ENCODE data around the gene TCP11L1. TPM values are rescaled to one million over a fixed set of nuclear protein-coding genes. Genes with fewer than 3 reads are reported as not detected.

The TCP11L1 gene
- total and polyA plus RNA-seq, 9 of the 15 experiments (the other 6 are each of a cell fraction or from before 2014, with no cell fraction given) = 1.6 to 15.3 (median 5.4) TPM

DNA sequence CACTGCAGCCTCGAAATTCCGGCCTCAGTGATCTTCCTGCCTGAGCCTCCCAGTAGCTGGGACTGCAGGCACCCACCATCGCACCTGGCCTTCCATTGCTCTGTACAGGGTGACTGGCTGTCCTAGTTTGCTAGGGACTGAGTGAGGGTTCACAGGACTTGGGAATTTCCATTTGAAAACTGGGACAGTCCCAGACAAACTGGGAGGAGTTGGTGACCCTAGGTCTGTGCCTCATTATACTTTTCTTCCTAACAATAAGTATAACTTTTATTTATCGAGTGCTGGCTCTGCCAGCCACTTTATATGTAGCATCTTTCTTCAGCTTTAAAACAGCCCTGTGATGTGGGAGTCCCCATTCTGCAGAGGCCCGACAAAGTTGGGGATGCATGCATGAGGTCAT lies 25.5 kb downstream of the TCP11L1 start:
- FAIRE-seq (no peak), ATAC-seq (no peak), DNase-seq (ENCODE audit: extremely low read depth in 1 of 4, low spot score in 3 of 4) (no peak)
- intact Hi-C loops (cut with micrococcal nuclease) (loop anchor here (1.0 to 5.0 kb wide), 4 partner anchors 48 to 256 kb away; no protein-coding TSS in a partner anchor), in situ Hi-C loops (cut with MboI) (loop anchor here (5.0 kb wide), 1 partner anchor 108 kb away; no protein-coding TSS in a partner anchor)
- H4K20me1 ChIP-seq (replicated peaks; ENCODE audit: control insufficient read depth, insufficient read depth, low read length) = no peaks in the 10 kb centered on the region; the same call in 1 of the 2 replicates
- no peak overlapping the region for H2AFZ ChIP-seq (ENCODE audit: low read depth, low read length)
- BruUV-seq (replicated peaks) = no TSS peak
- no peak overlapping the region for H3K4me3 ChIP-seq
- H3K9ac ChIP-seq (ENCODE audit: insufficient read depth in 1 of 2, low read depth in 2 of 2, low read length in 2 of 2) = peak overlapping the region in 1 of 2 experiments; percentile 39; a peak in 1 of 4 replicates
- no peaks in the 10 kb centered on the region for H3K9me3 ChIP-seq (replicated peaks; ENCODE audit: control insufficient read depth, insufficient read depth, low read depth, low read length)
- H3K79me2 ChIP-seq (ENCODE audit: control insufficient read depth, insufficient read depth, low read length) = no peaks in the 10 kb centered on the region
- no peak overlapping the region for H3K27ac ChIP-seq (ENCODE audit: extremely low read depth, low read depth, low read length)
- H3K9me1 ChIP-seq (ENCODE audit: control insufficient read depth, insufficient read depth, low read length) = peaks cover 4% of the 10 kb centered on the region
- no peaks in the 10 kb centered on the region for H3K27me3 ChIP-seq (ENCODE audit: control insufficient read depth in 2 of 2, insufficient read depth in 2 of 2, low read length in 2 of 2)
- WGBS (ENCODE audit: insufficient coverage, low coverage, missing lambda C conversion rate) = 57% methylated on average over 5 of the region's 5 CpGs
- no peaks in the 10 kb centered on the region; a peak in 1 of 5 replicates for H3K4me1 ChIP-seq (replicated peaks in 1 of 2; ENCODE audit: control insufficient read depth in 2 of 2, insufficient read depth in 2 of 2, low read length in 2 of 2)
- POLR2A ChIA-PET = interaction anchor here (0.6 to 1.0 kb wide), 2 partner anchors 140 to 233 kb away, joined by 3 to 5 read pairs; no protein-coding TSS in a partner anchor
- H3K36me3 ChIP-seq (ENCODE audit: control insufficient read depth, insufficient read depth, low read length) = peaks cover 8% of the 10 kb centered on the region; the same call in 1 of the 3 replicates
- CTCF ChIA-PET (ENCODE audit: low intra/inter-chr PET ratio) = interaction anchor here (1.4 to 3.9 kb wide), 2 partner anchors 103 to 256 kb away, joined by 3 to 43 read pairs; no protein-coding TSS in a partner anchor
- no peak overlapping the region for H3K4me2 ChIP-seq (ENCODE audit: insufficient read depth, low read length)
- TF ChIP-seq ARHGAP35 (IDR thresholded peaks at IDR 0.05; ENCODE audit: partially characterized antibody) (no peak), CTBP1 (IDR thresholded peaks at IDR 0.05; ENCODE audit: borderline replicate concordance) (no peak), HNRNPL (IDR thresholded peaks at IDR 0.05; ENCODE audit: low read depth, low read length) (no peak), ZNF436 (CRISPR knock-in tag; IDR thresholded peaks at IDR 0.05) (no peak), CREB3 (tag; conservative IDR thresholded peaks at IDR 0.05; ENCODE audit: low read depth) (no peak), CTCFL (IDR thresholded peaks at IDR 0.05; ENCODE audit: borderline replicate concordance, insufficient read depth, low read depth, low read length, poor library complexity, severe bottlenecking) (no peak), MYNN (IDR thresholded peaks at IDR 0.05) (no peak), MYNN (CRISPR knock-in tag; IDR thresholded peaks at IDR 0.05) (no peak), TAL1 (IDR thresholded peaks at IDR 0.05) (no peak), ESRRB (CRISPR knock-in tag; IDR thresholded peaks at IDR 0.05; ENCODE audit: borderline replicate concordance) (no peak), NCOR1 (IDR thresholded peaks at IDR 0.05) (no peak)
- TF ChIP-seq, protein P1, sequence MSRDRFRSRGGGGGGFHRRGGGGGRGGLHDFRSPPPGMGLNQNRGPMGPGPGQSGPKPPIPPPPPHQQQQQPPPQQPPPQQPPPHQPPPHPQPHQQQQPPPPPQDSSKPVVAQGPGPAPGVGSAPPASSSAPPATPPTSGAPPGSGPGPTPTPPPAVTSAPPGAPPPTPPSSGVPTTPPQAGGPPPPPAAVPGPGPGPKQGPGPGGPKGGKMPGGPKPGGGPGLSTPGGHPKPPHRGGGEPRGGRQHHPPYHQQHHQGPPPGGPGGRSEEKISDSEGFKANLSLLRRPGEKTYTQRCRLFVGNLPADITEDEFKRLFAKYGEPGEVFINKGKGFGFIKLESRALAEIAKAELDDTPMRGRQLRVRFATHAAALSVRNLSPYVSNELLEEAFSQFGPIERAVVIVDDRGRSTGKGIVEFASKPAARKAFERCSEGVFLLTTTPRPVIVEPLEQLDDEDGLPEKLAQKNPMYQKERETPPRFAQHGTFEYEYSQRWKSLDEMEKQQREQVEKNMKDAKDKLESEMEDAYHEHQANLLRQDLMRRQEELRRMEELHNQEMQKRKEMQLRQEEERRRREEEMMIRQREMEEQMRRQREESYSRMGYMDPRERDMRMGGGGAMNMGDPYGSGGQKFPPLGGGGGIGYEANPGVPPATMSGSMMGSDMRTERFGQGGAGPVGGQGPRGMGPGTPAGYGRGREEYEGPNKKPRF (IDR thresholded peaks at IDR 0.05; ENCODE audit: low read depth, low read length) = no peak
- TF ChIP-seq, protein P2, sequence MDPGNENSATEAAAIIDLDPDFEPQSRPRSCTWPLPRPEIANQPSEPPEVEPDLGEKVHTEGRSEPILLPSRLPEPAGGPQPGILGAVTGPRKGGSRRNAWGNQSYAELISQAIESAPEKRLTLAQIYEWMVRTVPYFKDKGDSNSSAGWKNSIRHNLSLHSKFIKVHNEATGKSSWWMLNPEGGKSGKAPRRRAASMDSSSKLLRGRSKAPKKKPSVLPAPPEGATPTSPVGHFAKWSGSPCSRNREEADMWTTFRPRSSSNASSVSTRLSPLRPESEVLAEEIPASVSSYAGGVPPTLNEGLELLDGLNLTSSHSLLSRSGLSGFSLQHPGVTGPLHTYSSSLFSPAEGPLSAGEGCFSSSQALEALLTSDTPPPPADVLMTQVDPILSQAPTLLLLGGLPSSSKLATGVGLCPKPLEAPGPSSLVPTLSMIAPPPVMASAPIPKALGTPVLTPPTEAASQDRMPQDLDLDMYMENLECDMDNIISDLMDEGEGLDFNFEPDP (CRISPR knock-in tag; IDR thresholded peaks at IDR 0.05) = no peak
- TF ChIP-seq, protein P3, sequence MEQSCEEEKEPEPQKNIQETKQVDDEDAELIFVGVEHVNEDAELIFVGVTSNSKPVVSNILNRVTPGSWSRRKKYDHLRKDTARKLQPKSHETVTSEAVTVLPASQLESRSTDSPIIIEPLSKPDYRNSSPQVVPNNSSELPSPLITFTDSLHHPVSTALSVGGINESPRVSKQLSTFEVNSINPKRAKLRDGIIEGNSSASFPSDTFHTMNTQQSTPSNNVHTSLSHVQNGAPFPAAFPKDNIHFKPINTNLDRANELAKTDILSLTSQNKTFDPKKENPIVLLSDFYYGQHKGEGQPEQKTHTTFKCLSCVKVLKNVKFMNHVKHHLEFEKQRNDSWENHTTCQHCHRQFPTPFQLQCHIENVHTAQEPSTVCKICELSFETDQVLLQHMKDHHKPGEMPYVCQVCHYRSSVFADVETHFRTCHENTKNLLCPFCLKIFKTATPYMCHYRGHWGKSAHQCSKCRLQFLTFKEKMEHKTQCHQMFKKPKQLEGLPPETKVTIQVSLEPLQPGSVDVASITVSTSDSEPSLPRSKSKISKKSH (CRISPR knock-in tag; IDR thresholded peaks at IDR 0.05) = no peak
